Activated naive CD4-positive, alpha-beta T cell treated with anti-CD3 and anti-CD28 coated beads, Interleukin-2, amount 10 ng/mL, durations not matched to agents 7 days and 5 days (primary cell): ENCODE results near the gene TXNIP.

Experiments
- CTCF ChIA-PET: fragments of 350-600 bp; sonication (Branson Sonifier 250); formaldehyde crosslinking; loops from one replicate; lab custom pipeline; 2021; ENCODE audit warnings: antibody characterized with exemption; lab: Charles Lee
- DNase-seq: peaks from one replicate; pipeline ENCODE4 v3.0.0-alpha.2; 2020
- H3K27ac Mint-ChIP-seq: one replicate; pipeline ENCODE4 v1.8.0; 2021; ENCODE audit warnings: mild to moderate bottlenecking, moderate library complexity, mixed read lengths
- H3K27me3 Mint-ChIP-seq: one replicate; pipeline ENCODE4 v1.8.0; 2021; ENCODE audit warnings: mild to moderate bottlenecking, mixed read lengths
- H3K36me3 Mint-ChIP-seq: one replicate; pipeline ENCODE4 v1.8.0; 2021; ENCODE audit warnings: mixed read lengths
- H3K4me1 Mint-ChIP-seq: one replicate; pipeline ENCODE4 v1.8.0; 2021; ENCODE audit warnings: mixed read lengths
- H3K4me3 Mint-ChIP-seq: one replicate; pipeline ENCODE4 v1.8.0; 2021; ENCODE audit warnings: mild to moderate bottlenecking, moderate library complexity, mixed read lengths
- H3K9me3 Mint-ChIP-seq: one replicate; pipeline ENCODE4 v1.8.0; 2021; ENCODE audit warnings: mixed read lengths

TXNIP gene

DNA sequence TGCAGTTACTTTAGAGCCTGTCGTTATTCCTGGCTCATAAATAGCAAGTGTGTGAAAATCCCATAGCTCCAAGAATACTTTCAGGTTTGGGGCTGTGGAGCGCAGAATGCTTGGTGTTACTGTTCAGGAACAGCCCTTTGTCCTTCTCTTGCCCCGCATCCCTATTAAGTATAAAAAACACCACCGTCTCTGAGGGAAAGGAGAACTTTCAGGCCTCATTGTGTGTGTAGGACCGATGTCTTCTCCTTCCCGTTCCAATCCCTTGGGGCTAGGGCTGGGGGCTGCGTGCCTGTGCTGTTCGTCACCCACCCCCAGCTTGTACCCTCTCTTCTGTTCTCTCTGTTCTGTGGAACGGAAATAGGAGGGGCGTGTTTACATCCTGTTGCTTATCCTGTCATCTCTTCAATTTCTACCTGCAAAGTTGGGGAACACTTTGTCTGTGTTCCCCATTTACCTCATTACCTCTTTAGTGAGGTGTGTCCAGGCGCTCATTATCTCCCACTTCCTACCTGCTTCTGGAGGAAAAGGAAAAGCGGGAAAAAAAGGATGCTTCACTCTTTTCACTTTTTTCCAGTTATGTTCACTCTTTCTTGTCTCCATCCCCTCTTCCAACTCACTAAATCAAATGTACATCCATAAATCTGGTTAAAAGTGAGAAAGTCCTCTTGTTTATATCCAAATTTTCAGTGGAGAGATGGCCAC, 788 bp upstream of the TXNIP start:
- DNase-seq = peak; percentile 79

DNA sequence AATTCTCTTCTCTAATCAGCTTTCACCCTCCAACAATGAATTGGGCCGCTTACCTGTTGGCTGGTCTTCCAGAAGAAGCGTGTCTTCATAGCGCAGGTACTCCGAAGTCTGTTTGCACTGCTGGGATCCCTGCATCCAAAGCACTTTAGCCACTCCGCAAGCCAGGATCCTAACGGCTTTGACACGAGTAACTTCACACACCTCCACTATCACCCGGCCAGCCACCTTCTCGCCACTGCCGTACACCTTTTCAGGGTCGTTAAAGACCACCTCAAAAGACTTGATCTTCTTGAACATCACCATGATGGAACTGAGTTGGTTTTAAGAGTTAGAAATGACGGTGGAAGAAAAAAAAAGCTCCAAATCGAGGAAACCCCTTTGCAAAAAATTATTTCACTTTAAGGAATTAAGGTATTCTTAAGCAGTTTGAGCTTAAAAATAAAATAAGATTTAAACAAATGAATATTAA, 381 bp downstream of the TXNIP start:
- no peak for DNase-seq
- CTCF ChIA-PET = interaction anchor here (1.0 to 11.5 kb wide), 3 partner anchors 9 to 16 kb away, joined by 3 to 132 read pairs (median 37); no protein-coding TSS in a partner anchor
- Mint-ChIP-seq H3K36me3 (peaks cover 53% of the 10 kb centered on the region), H3K27me3 (no peaks in the 10 kb centered on the region), H3K9me3 (no peaks in the 10 kb centered on the region), H3K4me1 (peaks cover 60% of the 10 kb centered on the region), H3K27ac (peak overlapping the region; percentile 99), H3K4me3 (peak overlapping the region; percentile 97)

More for the DNA sequence above, 788 bp upstream of the TXNIP start:
- Mint-ChIP-seq H3K9me3 (no peaks in the 10 kb centered on the region), H3K4me1 (peaks cover 58% of the 10 kb centered on the region), H3K27me3 (no peaks in the 10 kb centered on the region), H3K27ac (peak overlapping the region; percentile 99), H3K36me3 (peaks cover 42% of the 10 kb centered on the region), H3K4me3 (peak overlapping the region; percentile 97)
- CTCF ChIA-PET = interaction anchor here (6.1 to 11.5 kb wide), 2 partner anchors 10 to 18 kb away, joined by 37 to 132 read pairs; no protein-coding TSS in a partner anchor

DNA sequence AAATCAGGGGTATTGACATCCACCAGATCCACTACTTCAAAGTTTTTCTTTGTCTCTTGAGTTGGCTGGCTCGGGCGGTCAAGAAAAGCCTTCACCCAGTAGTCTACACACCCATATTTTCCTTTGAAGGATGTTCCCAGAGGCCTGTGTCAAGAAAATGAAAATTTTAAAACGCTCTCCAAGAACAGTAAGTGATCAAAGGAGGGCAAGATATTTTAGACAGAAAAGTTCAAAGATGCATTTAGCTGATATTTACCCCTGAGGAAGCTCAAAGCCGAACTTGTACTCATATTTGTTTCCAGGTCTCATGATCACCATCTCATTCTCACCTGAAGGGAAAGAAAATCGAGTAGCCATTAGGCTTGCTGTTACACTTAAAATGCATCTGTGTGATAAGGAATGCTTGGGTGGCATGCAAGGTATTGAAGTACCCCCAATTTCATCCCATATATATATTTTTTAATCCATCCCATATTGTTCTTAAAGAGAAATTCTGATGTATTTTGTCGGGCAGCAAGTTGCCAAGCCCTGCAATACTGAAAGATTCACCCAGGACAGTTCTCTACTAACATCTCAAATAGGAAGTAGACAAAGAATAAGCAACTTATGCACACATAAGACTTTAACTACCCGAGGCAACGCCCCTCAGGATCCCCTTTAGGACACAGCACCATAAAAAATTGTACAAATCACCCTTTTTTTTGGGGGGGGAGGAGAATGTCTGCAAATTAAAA, 1.1 kb downstream of the TXNIP start:
- H3K27me3 Mint-ChIP-seq = no peaks in the 10 kb centered on the region
- H3K27ac Mint-ChIP-seq = peak overlapping the region; percentile 99
- no peaks in the 10 kb centered on the region for H3K9me3 Mint-ChIP-seq
- H3K4me1 Mint-ChIP-seq = peaks cover 65% of the 10 kb centered on the region
- DNase-seq = no peak
- H3K36me3 Mint-ChIP-seq = peaks cover 54% of the 10 kb centered on the region
- H3K4me3 Mint-ChIP-seq = peak overlapping the region; percentile 97
- CTCF ChIA-PET = interaction anchor here (1.0 to 11.5 kb wide), 3 partner anchors 8 to 16 kb away, joined by 3 to 132 read pairs (median 37); no protein-coding TSS in a partner anchor

DNA sequence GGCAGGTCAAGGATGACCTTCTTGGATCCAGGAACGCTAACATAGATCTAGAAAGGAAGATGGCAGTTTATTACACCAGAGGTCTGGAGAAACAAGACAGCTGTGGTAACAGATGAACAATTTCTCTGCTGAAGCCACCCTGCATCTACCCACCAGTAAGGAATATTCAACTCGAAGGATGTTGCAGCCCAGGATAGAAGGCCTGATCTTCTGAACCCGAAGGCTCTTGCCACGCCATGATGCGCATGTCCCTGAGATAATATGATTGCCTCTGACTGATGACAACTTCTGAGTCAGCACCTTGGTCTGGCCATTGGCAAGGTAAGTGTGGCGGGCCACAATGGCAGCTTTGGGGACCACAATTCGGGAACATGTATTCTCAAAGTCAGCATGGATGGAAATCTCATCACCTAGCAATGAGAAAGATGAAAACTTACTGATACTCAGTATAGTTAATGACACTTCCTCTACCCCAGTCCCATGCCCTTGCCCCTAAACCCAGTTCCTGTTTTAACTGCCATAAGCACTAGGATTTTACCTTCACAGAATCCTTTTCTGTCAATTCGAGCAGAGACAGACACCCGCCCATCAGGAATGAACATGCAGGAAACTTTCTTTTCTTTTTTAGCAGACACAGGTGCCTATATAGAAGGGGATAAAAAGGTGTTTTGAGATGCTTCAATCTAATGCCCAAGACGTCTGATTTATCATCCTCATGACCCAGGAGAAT, 1.8 kb downstream of the TXNIP start:
- CTCF ChIA-PET = interaction anchor here (6.1 to 11.5 kb wide), 2 partner anchors 13 to 15 kb away, joined by 37 to 132 read pairs; no protein-coding TSS in a partner anchor
- H3K4me3 Mint-ChIP-seq = peak overlapping the region; percentile 97
- no peaks in the 10 kb centered on the region for H3K27me3 Mint-ChIP-seq
- peak overlapping the region; percentile 99 for H3K27ac Mint-ChIP-seq
- peaks cover 61% of the 10 kb centered on the region for H3K4me1 Mint-ChIP-seq
- DNase-seq = peak; percentile 57
- H3K36me3 Mint-ChIP-seq = peaks cover 54% of the 10 kb centered on the region
- no peaks in the 10 kb centered on the region for H3K9me3 Mint-ChIP-seq

DNA sequence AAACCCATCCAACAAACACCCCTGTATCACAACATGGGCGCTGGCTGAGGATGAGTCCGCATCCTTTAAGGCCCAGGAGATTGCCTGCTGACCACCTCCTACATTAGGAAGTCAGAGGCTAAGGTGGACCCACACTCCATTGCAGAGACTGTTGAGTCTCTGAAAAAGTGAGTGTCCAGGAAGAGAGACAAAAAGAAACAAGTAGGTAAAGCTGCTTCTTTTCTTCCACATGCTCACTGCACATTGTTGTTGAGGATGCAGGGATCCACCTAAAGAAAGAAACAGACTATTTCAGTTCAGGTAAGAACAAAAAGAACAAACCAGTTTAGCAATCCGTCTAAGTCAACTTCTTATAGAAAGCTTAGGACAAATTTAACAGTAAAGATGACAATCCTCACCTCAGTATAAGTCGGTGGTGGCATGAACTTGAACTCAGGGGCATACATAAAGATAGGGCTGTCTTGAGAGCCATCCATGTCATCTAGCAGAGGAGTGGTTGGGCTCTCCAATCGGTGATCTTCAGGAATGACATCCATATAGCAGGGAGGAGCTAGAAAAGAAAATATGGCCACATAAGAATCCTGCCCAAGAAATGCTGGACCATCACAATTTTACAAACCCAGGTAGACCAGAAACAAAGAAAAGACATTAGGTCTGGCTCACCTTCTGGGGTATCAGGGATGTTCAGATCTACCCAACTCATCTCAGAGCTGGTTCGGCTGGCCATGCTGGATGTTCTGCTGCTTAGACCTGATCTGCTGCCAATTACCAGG, 2.6 kb downstream of the TXNIP start:
- H3K27me3 Mint-ChIP-seq = no peaks in the 10 kb centered on the region
- H3K9me3 Mint-ChIP-seq = no peaks in the 10 kb centered on the region
- H3K4me1 Mint-ChIP-seq = peaks cover 59% of the 10 kb centered on the region
- H3K36me3 Mint-ChIP-seq = peaks cover 54% of the 10 kb centered on the region
- H3K27ac Mint-ChIP-seq = peak overlapping the region; percentile 99
- CTCF ChIA-PET = interaction anchor here (1.4 to 11.5 kb wide), 3 partner anchors 9 to 14 kb away, joined by 5 to 132 read pairs (median 37); no protein-coding TSS in a partner anchor
- DNase-seq = no peak
- H3K4me3 Mint-ChIP-seq = peak overlapping the region; percentile 97

DNA sequence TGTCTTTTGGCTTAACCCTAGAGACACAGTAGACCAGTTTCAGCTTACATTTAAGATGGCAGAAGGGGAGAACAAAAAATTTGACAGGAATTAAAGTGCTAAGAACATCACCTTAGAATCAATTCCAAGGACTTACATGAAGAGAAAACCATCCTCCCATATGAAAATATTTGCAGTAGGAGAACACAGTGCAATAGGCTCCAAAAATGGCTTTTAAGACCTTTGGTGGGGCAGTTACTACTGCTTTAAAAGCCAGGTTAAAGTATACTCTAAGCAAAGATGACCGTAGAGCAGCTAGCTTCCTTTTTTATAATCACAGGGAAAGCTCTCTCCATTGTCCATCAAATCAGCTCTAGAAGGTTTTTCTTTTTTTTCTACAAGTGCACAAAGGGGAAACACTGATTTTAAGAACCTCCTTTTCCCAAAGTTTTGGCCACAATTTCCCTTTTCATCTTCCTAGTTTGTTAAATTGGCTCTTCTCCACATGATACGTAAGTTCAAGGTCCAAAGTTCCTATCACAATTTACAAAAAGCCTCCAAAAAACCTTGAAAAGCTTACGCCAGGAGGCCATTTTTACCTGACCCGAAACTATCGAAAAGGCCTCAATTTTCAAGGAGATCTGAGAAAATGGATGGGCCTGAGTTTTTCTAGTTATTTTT, 3.3 kb downstream of the TXNIP start:
- no peaks in the 10 kb centered on the region for H3K27me3 Mint-ChIP-seq
- CTCF ChIA-PET = interaction anchor here (1.4 to 11.5 kb wide), 3 partner anchors 8 to 14 kb away, joined by 5 to 132 read pairs (median 37); no protein-coding TSS in a partner anchor
- H3K9me3 Mint-ChIP-seq = no peaks in the 10 kb centered on the region
- H3K27ac Mint-ChIP-seq = peak overlapping the region; percentile 99
- peaks cover 54% of the 10 kb centered on the region for H3K36me3 Mint-ChIP-seq
- peak overlapping the region; percentile 97 for H3K4me3 Mint-ChIP-seq
- DNase-seq = no peak
- peaks cover 58% of the 10 kb centered on the region for H3K4me1 Mint-ChIP-seq

DNA sequence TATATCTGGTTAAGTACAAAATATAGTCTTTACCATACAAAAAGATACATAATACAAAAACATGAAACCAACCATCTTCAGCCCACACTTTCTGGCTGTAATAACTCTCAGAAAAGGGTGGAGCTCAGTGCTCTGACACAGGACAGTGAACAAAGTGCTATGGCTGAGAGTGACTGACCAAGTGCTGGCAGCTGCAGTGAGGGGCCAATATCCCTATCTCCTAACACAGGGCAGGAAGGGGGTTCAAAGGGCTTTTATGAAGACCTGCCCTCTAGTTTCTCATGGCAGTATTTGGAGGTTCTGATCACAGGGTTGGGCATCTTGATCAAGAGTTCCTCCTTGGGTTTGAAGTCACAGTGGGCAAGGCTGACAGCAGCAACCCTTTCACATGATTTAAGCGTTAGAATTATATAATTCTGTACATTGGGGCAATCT, 3.9 kb downstream of the TXNIP start:
- Mint-ChIP-seq H3K27me3 (no peaks in the 10 kb centered on the region), H3K4me3 (peak overlapping the region; percentile 97), H3K9me3 (no peaks in the 10 kb centered on the region), H3K4me1 (peaks cover 58% of the 10 kb centered on the region), H3K27ac (peak overlapping the region; percentile 74), H3K36me3 (peaks cover 54% of the 10 kb centered on the region)
- no peak for DNase-seq
- CTCF ChIA-PET = interaction anchor here (1.4 to 11.5 kb wide), 3 partner anchors 8 to 15 kb away, joined by 5 to 132 read pairs (median 37); no protein-coding TSS in a partner anchor

DNA sequence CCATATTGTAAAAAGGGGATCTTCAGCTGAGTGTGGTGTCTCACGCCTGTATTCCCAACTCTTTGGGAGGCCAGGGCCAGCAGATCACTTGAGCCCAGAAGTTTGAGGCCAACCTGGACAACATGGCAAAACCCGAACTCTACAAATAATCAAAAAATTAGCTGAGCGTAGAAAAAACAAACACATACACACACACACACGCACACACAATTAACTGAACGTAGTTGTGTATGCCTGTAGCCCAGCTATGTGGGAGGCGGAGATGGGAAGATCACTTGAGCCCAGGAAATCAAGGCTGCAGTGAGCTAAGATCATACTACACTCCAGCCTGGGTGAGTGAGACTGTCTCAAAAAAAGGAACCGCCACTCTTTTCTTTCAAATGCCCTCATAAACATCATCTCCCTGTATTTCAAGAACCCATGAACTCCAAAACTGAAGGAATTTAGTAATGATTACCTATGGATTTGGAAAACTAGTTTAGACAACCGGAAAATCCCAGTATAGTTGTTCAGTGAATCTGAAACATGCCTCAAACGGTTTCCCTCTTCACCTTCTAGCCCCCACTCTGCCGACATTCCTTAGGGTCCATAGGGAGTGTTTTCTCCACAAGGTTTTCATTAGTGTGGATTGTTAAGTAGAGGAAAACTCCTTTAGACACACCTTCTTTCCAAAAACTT, 4.5 kb downstream of the TXNIP start:
- H3K36me3 Mint-ChIP-seq = peaks cover 54% of the 10 kb centered on the region
- no peaks in the 10 kb centered on the region for H3K9me3 Mint-ChIP-seq
- H3K4me1 Mint-ChIP-seq = peaks cover 56% of the 10 kb centered on the region
- peak overlapping the region; percentile 50 for H3K4me3 Mint-ChIP-seq
- no peak for DNase-seq
- H3K27me3 Mint-ChIP-seq = no peaks in the 10 kb centered on the region
- peak overlapping the region; percentile 38 for H3K27ac Mint-ChIP-seq
- CTCF ChIA-PET = interaction anchor here (1.0 to 11.5 kb wide), 2 partner anchors 12 to 21 kb away, joined by 3 to 132 read pairs; no protein-coding TSS in a partner anchor

DNA sequence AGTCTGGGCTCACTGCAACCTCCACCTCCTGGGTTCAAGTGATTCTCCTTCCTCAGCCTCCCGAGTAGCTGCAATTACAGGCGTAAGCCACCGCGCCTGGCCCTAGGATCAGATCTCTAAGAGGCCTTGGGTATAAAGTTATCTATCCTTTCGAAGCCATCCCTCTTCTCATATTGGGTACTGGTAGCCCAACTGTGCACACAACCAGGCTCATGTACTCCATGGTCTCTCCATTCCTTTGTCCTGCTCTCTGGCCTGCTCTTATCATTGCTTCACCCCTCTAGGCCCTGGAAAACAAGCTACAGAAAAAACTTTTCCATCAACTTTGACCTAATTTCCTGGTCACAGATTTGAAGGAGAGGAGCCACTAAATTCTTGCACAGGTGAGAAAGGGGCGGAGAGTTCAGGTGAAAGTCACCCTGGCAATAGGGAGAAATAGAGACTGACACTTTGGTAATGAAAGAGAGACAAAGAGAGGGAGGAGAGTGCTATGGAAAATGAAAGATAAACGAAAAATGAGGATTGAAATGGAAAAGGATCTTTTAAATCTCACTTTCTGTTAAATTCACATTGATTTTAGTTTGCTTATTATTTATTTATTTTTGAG, 6.0 kb downstream of the TXNIP start:
- H3K4me1 Mint-ChIP-seq = peaks cover 66% of the 10 kb centered on the region
- no peaks in the 10 kb centered on the region for H3K27me3 Mint-ChIP-seq
- no peaks in the 10 kb centered on the region for H3K9me3 Mint-ChIP-seq
- H3K36me3 Mint-ChIP-seq = peaks cover 45% of the 10 kb centered on the region
- CTCF ChIA-PET = interaction anchor here (11.5 kb wide), 1 partner anchor 11 kb away, joined by 132 read pairs; no protein-coding TSS in a partner anchor
- no peak overlapping the region for H3K4me3 Mint-ChIP-seq
- peak overlapping the region; percentile 65 for H3K27ac Mint-ChIP-seq
- no peak for DNase-seq

DNA sequence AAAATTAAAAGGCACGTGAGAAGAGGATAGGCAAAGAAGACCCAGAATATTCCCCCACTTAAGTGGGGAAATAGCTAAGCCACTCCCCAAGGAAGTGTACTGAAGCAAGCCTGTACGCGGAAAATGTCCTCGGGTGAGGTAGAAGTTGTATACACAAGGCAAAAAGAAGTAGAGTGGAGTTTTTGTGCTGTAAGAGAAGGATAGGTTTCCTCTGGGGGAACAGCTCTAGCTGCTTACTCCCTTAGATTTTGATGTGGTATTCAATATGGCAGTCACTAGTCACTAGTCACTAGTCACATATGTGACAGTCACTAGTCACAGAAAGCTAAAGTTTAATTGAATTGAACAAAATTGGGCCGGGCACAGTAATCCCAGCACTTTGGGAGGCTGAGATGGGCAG, 7.6 kb downstream of the TXNIP start:
- CTCF ChIA-PET = interaction anchor here (0.8 to 11.5 kb wide), 4 partner anchors 9 to 28 kb away, joined by 3 to 132 read pairs (median 4); no protein-coding TSS in a partner anchor

DNA sequence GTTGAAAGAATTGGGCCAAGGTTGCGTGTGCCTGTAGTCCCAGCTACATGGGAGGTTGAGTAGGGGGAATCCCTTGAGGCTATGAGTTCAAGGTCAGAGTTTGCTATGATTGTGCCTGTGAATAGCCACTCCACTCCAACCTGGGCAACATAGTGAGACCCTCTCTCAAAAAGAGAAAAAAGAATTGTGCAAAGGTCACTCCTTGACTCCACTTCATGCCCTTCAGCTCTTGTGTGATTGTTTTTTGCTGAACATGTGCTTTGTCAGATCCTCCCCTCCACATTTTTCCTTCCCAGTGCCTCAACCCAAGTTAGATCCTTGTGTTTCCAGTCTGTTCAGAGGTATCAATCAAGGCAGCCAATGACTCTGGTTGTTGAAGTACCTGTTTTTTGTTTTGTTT, 8.5 kb downstream of the TXNIP start:
- peaks cover 67% of the 10 kb centered on the region for H3K4me1 Mint-ChIP-seq
- H3K4me3 Mint-ChIP-seq = no peak overlapping the region
- no peak for DNase-seq

More for the DNA sequence above, 7.6 kb downstream of the TXNIP start:
- Mint-ChIP-seq H3K9me3 (no peaks in the 10 kb centered on the region), H3K27ac (peak overlapping the region; percentile 57), H3K36me3 (peaks cover 30% of the 10 kb centered on the region), H3K4me1 (peaks cover 75% of the 10 kb centered on the region), H3K4me3 (no peak overlapping the region), H3K27me3 (no peaks in the 10 kb centered on the region)
- no peak for DNase-seq

More for the DNA sequence above, 8.5 kb downstream of the TXNIP start:
- CTCF ChIA-PET = interaction anchor here (1.7 to 11.5 kb wide), 2 partner anchors 8 to 19 kb away, joined by 6 to 132 read pairs; no protein-coding TSS in a partner anchor
- Mint-ChIP-seq H3K27me3 (no peaks in the 10 kb centered on the region), H3K27ac (peak overlapping the region; percentile 34), H3K9me3 (no peaks in the 10 kb centered on the region), H3K36me3 (peaks cover 22% of the 10 kb centered on the region)
